ENCODE data around the gene CRHBP. TPM values are rescaled to one million over a fixed set of nuclear protein-coding genes. Genes with fewer than 3 reads are reported as not detected.

CRHBP gene
- polyA plus RNA-seq, 3 donors from 2014 or later: not detected

- Mint-ChIP-seq H3K4me1 (no peaks in the 10 kb centered on the region), H3K27ac (no peak overlapping the region), H3K36me3 (no peaks in the 10 kb centered on the region), H3K4me3 (no peak overlapping the region), H3K27me3 (ENCODE audit: low read depth in 3 of 3) (peaks cover 4 to 15% (median 6%) of the 10 kb centered on the region in 3 donors), H3K9me3 (peaks cover 0 to 2% (median 0%) of the 10 kb centered on the region in 6 donors)
- no peak for DNase-seq
Measured at GRCh38 chr5:77011498-77011897, 58.7 kb downstream of the CRHBP start.

- Mint-ChIP-seq H3K27ac (no peak overlapping the region), H3K9me3 (peaks cover 0 to 2% (median 0%) of the 10 kb centered on the region in 6 donors), H3K36me3 (no peaks in the 10 kb centered on the region), H3K27me3 (ENCODE audit: low read depth in 3 of 3) (peaks cover 4 to 11% (median 6%) of the 10 kb centered on the region in 3 donors), H3K4me1 (no peaks in the 10 kb centered on the region), H3K4me3 (no peak overlapping the region)
- DNase-seq: no peak
Measured at GRCh38 chr5:77012601-77013000, 59.8 kb downstream of the CRHBP start.

GRCh38 chr5:77015938-77016569 is 63.2 kb downstream of the CRHBP start:
- H3K4me1 Mint-ChIP-seq: no peaks in the 10 kb centered on the region
- H3K9me3 Mint-ChIP-seq: no peaks in the 10 kb centered on the region
- no peaks in the 10 kb centered on the region for H3K36me3 Mint-ChIP-seq
- peaks cover 2 to 8% (median 7%) of the 10 kb centered on the region in 3 donors for H3K27me3 Mint-ChIP-seq (ENCODE audit: low read depth in 3 of 3)
- no peak for DNase-seq
- no peak overlapping the region for H3K27ac Mint-ChIP-seq
- no peak overlapping the region for H3K4me3 Mint-ChIP-seq

- no peaks in the 10 kb centered on the region for H3K9me3 Mint-ChIP-seq
- no peaks in the 10 kb centered on the region for H3K4me1 Mint-ChIP-seq
- H3K27me3 Mint-ChIP-seq (ENCODE audit: low read depth in 3 of 3): peaks cover 2 to 13% (median 8%) of the 10 kb centered on the region in 3 donors
- H3K36me3 Mint-ChIP-seq: no peaks in the 10 kb centered on the region
- no peak for DNase-seq
- H3K4me3 Mint-ChIP-seq: no peak overlapping the region
- no peak overlapping the region for H3K27ac Mint-ChIP-seq
Measured at GRCh38 chr5:77016962-77017361, 64.1 kb downstream of the CRHBP start.

- Mint-ChIP-seq H3K27me3 (ENCODE audit: low read depth in 3 of 3) (peaks cover 4 to 19% (median 8%) of the 10 kb centered on the region in 3 donors), H3K27ac (no peak overlapping the region), H3K4me3 (no peak overlapping the region), H3K9me3 (no peaks in the 10 kb centered on the region), H3K4me1 (no peaks in the 10 kb centered on the region), H3K36me3 (no peaks in the 10 kb centered on the region)
- DNase-seq: no peak
Measured at GRCh38 chr5:77017668-77018067, 64.8 kb downstream of the CRHBP start.

Other genes with a start within 250 kb of the CRHBP start
- 100 to 1,000 TPM in 2 of 3 donors, 10 to 100 TPM in 1; 92.6 to 115 (median 106) TPM for gene F2R, start 236.9 kb upstream of the CRHBP start, polyA plus RNA-seq
- gene F2RL1, start 134.0 kb upstream of the CRHBP start, polyA plus RNA-seq: 1 to 10 TPM in 1 of 3 donors, under 1 TPM in 1, not detected in 1; 0.53 to 2.1 TPM
- gene S100Z, start 103.0 kb upstream of the CRHBP start, polyA plus RNA-seq: 1 to 10 TPM in 1 of 3 donors, under 1 TPM in 1, not detected in 1; 0.73 to 2.5 TPM
- 10 to 100 TPM; 16.1 to 38.4 (median 17.9) TPM for gene AGGF1, start 77.4 kb downstream of the CRHBP start, polyA plus RNA-seq
- 1 to 10 TPM in 2 of 3 donors, under 1 TPM in 1; 0.14 to 2.2 (median 1.5) TPM for gene ZBED3, start 134.2 kb downstream of the CRHBP start, polyA plus RNA-seq